Neural cell (in vitro differentiated cells): Measurements from ENCODE around the gene SELENOH. TPM values are rescaled to one million over a fixed set of nuclear protein-coding genes. Genes with fewer than 3 reads are reported as not detected.
A peak's percentile ranks its signal among the peaks of the same experiment; 100 is the strongest.
"Not testable (repeated sequence)": the region's sequence is repeated elsewhere in the genome, so short reads cannot be mapped to it uniquely, and the experiment has no call there.

Experiments used
- H2AFZ ChIP-seq: fragments of 200-600, 300-800 bp; sonication (generic), shearing (Covaris generic); 2 replicates; pipeline ENCODE4 v1.6.0; 2014; ENCODE audit warnings: low read depth, mild to moderate bottlenecking, antibody characterized with exemption, low read length, moderate library complexity
- H3F3A ChIP-seq: fragments of 200-600 bp; shearing (Covaris generic); 2 replicates; pipeline ENCODE4 v1.6.1; 2016; ENCODE audit warnings: mild to moderate bottlenecking, moderate library complexity, mixed read lengths, antibody characterized with exemption, low read length; ENCODE audit not compliant: insufficient read depth, poor library complexity, severe bottlenecking
- H3K27ac ChIP-seq: fragments of 200-600, 300-800 bp; sonication (generic), shearing (Covaris generic); 2 replicates; pipeline ENCODE4 v1.5.1; 2014; ENCODE audit warnings: mild to moderate bottlenecking, low read length, moderate library complexity
- H3K27me3 ChIP-seq: fragments of 300-800, 200-600 bp; sonication (generic), shearing (Covaris generic); 2 replicates; pipeline ENCODE4 v1.6.0; 2014; ENCODE audit warnings: mild to moderate bottlenecking, low read depth, low read length, moderate library complexity; ENCODE audit not compliant: insufficient read depth
- H3K36me3 ChIP-seq: fragments of 300-800, 200-600 bp; sonication (generic), shearing (Covaris generic); 2 replicates; pipeline ENCODE4 v1.5.1; 2014; ENCODE audit warnings: mild to moderate bottlenecking, antibody characterized with exemption, low read length, moderate library complexity; ENCODE audit not compliant: insufficient read depth
- H3K4me2 ChIP-seq: fragments of 300-800, 200-600 bp; sonication (generic), shearing (Covaris generic); 2 replicates; pipeline ENCODE4 v1.6.0; 2014; ENCODE audit warnings: mild to moderate bottlenecking, low read length
- H3K4me3 ChIP-seq: fragments of 300-800, 200-600 bp; sonication (generic), shearing (Covaris generic); 2 replicates; pipeline ENCODE4 v1.5.1; 2014; ENCODE audit warnings: mild to moderate bottlenecking, low read length, moderate library complexity
- H3K79me2 ChIP-seq: fragments of 200-600 bp; shearing (Covaris generic); replicated peaks from 2 replicates; pipeline ENCODE4 v1.6.0; 2014; ENCODE audit warnings: mild to moderate bottlenecking, low read length, moderate library complexity; ENCODE audit not compliant: insufficient read depth
- H3K9ac ChIP-seq: fragments of 300-800, 200-600 bp; sonication (generic), shearing (Covaris generic); 2 replicates; pipeline ENCODE4 v1.6.1; 2016; ENCODE audit warnings: mild to moderate bottlenecking, low read length, mixed read lengths
- H3K9me2 ChIP-seq: fragments of 200-600 bp; shearing (Covaris generic); 2 replicates; pipeline ENCODE4 v1.6.1; 2016; ENCODE audit warnings: mild to moderate bottlenecking, low read length, mixed read lengths; ENCODE audit not compliant: insufficient read depth
- H3K9me3 ChIP-seq: fragments of 200-600, 300-800 bp; sonication (generic), shearing (Covaris generic); 2 replicates; pipeline ENCODE4 v1.6.1; 2016; ENCODE audit warnings: mild to moderate bottlenecking, mixed run types, low read length, moderate library complexity, mixed read lengths
- H4K20me1 ChIP-seq: fragments of 200-600 bp; shearing (Covaris generic); 2 replicates; pipeline ENCODE4 v1.6.1; 2016; ENCODE audit warnings: mild to moderate bottlenecking, mixed run types; ENCODE audit not compliant: insufficient read depth
- EP300 ChIP-seq: fragments of 450-650 bp; conservative IDR thresholded peaks from 2 replicates; pipeline ENCODE4 v1.6.1; 2014; ENCODE audit warnings: antibody characterized with exemption, mild to moderate bottlenecking, moderate library complexity; ENCODE audit not compliant: poor library complexity, severe bottlenecking
- EZH2 ChIP-seq: fragments of 200-600, 300-800 bp; shearing (Covaris generic), sonication (generic); IDR thresholded peaks from 2 replicates; pipeline ENCODE4 v1.6.1; 2014; ENCODE audit warnings: antibody characterized with exemption, low read length, borderline replicate concordance, mild to moderate bottlenecking; ENCODE audit not compliant: insufficient read depth, poor library complexity, severe bottlenecking
- MXI1 ChIP-seq: fragments of 450-650 bp; conservative IDR thresholded peaks from 2 replicates; pipeline ENCODE4 v1.6.1; 2014; ENCODE audit warnings: antibody characterized with exemption, mild to moderate bottlenecking; ENCODE audit not compliant: poor library complexity, severe bottlenecking
- POLR2AphosphoS5 ChIP-seq: IDR thresholded peaks from 2 replicates; pipeline ENCODE4 v1.6.1; 2012
- RAD21 ChIP-seq: fragments of 450-650 bp; conservative IDR thresholded peaks from 2 replicates; pipeline ENCODE4 v1.6.1; 2014; ENCODE audit warnings: antibody characterized with exemption, mild to moderate bottlenecking, moderate library complexity
- SMC3 ChIP-seq: fragments of 450-650 bp; conservative IDR thresholded peaks from 2 replicates; pipeline ENCODE4 v1.6.1; 2014; ENCODE audit warnings: antibody characterized with exemption, mild to moderate bottlenecking, moderate library complexity; ENCODE audit not compliant: poor library complexity
- TAF1 ChIP-seq: IDR thresholded peaks from 2 replicates; pipeline ENCODE4 v1.6.1; 2012; ENCODE audit warnings: low read depth
- polyA plus RNA-seq: library from polyadenylated mRNA; depleted of rRNA; stranded (reverse); fragments of >200 nt; gene quantifications from 2 replicates; pipeline ENCODE4 v1.2.3, GENCODE V29; 2014
- TF ChIP-seq, protein P1 (sequence below): fragments of 450-650 bp; IDR thresholded peaks from 2 replicates; pipeline ENCODE4 v1.5.1; 2014; ENCODE audit warnings: antibody characterized with exemption, mild to moderate bottlenecking, moderate library complexity; ENCODE audit not compliant: poor library complexity, severe bottlenecking
- TF ChIP-seq, protein P2 (sequence below): IDR thresholded peaks from 2 replicates; pipeline ENCODE4 v1.6.1; 2012; ENCODE audit warnings: borderline replicate concordance

The SELENOH gene
- polyA plus RNA-seq, 1 donor from 2014 or later = 546 TPM

DNA sequence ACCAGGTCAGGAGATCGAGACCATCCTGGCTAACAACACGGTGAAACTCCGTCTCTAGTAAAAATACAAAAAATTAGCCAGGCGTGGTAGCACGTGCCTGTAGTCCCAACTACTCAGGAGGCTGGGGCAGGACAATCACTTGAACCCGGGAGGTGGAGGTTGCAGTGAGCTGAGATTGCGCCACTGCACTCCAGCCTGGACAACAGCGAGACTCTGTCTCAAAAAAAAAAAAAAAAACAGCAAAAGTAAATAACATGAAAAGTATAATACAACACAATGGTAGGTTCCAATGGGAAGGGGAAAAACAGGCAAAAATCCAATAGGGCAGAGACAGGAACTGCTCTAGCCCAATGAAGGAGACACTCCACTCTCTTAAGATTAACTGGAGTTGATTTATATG lies 35.9 kb upstream of the SELENOH start:
- H3K36me3 ChIP-seq, H3K9me3 ChIP-seq: not testable (repeated sequence)

DNA sequence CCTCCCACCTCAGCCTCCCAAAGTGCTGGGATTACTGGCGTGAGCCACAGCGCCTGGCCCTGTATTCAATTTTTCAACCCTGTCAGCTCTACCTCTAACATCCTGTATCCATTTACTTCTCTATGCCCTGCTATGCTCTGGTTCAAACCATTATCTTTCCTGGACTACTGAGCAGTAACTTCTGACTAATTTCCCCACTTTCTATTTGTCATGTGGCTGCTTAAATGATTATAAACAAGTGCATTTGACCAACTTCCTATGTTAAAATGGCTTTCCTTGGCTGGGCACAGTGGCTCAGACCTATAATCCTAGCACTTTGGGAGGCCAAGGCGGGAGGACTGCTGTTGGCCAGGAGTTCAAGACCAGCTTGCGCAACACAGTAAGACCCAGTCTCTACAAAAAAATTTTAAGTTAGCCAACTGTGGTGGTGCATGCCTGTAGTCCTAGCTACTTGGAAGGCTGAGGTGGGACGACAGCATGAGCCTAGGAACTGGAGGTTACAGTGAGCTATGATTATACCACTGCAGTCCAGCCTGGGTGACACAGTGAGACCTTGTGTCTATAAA lies 31.4 kb upstream of the SELENOH start:
- Histone ChIP-seq H3K4me3 (peak overlapping the region; percentile 84), H3K79me2 (peaks cover 61% of the 10 kb centered on the region), H3K4me2 (no peak overlapping the region), H3K36me3 (no peaks in the 10 kb centered on the region), H3K27me3 (no peaks in the 10 kb centered on the region), H2AFZ (no peak overlapping the region), H3K9ac (no peak overlapping the region), H3K9me2 (no peaks in the 10 kb centered on the region), H3K9me3 (no peaks in the 10 kb centered on the region), H3F3A (no peaks in the 10 kb centered on the region), H4K20me1 (no peaks in the 10 kb centered on the region), H3K27ac (no peak overlapping the region)
- TF ChIP-seq EP300 (no peak), TAF1 (no peak), RAD21 (no peak), SMC3 (no peak), MXI1 (no peak), EZH2 (no peak), POLR2AphosphoS5 (no peak)
- TF ChIP-seq, protein P1, sequence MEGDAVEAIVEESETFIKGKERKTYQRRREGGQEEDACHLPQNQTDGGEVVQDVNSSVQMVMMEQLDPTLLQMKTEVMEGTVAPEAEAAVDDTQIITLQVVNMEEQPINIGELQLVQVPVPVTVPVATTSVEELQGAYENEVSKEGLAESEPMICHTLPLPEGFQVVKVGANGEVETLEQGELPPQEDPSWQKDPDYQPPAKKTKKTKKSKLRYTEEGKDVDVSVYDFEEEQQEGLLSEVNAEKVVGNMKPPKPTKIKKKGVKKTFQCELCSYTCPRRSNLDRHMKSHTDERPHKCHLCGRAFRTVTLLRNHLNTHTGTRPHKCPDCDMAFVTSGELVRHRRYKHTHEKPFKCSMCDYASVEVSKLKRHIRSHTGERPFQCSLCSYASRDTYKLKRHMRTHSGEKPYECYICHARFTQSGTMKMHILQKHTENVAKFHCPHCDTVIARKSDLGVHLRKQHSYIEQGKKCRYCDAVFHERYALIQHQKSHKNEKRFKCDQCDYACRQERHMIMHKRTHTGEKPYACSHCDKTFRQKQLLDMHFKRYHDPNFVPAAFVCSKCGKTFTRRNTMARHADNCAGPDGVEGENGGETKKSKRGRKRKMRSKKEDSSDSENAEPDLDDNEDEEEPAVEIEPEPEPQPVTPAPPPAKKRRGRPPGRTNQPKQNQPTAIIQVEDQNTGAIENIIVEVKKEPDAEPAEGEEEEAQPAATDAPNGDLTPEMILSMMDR = no peak
- TF ChIP-seq, protein P2, sequence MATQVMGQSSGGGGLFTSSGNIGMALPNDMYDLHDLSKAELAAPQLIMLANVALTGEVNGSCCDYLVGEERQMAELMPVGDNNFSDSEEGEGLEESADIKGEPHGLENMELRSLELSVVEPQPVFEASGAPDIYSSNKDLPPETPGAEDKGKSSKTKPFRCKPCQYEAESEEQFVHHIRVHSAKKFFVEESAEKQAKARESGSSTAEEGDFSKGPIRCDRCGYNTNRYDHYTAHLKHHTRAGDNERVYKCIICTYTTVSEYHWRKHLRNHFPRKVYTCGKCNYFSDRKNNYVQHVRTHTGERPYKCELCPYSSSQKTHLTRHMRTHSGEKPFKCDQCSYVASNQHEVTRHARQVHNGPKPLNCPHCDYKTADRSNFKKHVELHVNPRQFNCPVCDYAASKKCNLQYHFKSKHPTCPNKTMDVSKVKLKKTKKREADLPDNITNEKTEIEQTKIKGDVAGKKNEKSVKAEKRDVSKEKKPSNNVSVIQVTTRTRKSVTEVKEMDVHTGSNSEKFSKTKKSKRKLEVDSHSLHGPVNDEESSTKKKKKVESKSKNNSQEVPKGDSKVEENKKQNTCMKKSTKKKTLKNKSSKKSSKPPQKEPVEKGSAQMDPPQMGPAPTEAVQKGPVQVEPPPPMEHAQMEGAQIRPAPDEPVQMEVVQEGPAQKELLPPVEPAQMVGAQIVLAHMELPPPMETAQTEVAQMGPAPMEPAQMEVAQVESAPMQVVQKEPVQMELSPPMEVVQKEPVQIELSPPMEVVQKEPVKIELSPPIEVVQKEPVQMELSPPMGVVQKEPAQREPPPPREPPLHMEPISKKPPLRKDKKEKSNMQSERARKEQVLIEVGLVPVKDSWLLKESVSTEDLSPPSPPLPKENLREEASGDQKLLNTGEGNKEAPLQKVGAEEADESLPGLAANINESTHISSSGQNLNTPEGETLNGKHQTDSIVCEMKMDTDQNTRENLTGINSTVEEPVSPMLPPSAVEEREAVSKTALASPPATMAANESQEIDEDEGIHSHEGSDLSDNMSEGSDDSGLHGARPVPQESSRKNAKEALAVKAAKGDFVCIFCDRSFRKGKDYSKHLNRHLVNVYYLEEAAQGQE = no peak

More for the DNA sequence above, 35.9 kb upstream of the SELENOH start:
- H3K4me2 ChIP-seq, H2AFZ ChIP-seq, H3K27me3 ChIP-seq, H3K4me3 ChIP-seq, H4K20me1 ChIP-seq, H3K9me2 ChIP-seq, H3K9ac ChIP-seq, H3F3A ChIP-seq, H3K27ac ChIP-seq: not testable (repeated sequence)
- peaks cover 27% of the 10 kb centered on the region for H3K79me2 ChIP-seq
